Stimulated activated CD4-positive, alpha-beta T cell treated with anti-CD3 and anti-CD28 coated beads, Interleukin-15, amount 100 ng/mL, for 48 hours (primary cell): ENCODE measurements around the gene EIF4G2.
A peak's percentile ranks its signal among the peaks of the same experiment; 100 is the strongest.
"Not testable (repeated sequence)": the region's sequence is repeated elsewhere in the genome, so short reads cannot be mapped to it uniquely, and the experiment has no call there.

Experiments used
- DNase-seq, 2 donors: peaks; one replicate each; pipeline ENCODE4 v3.0.0-alpha.2; 2020; ENCODE audit warnings: low read depth in 2 of 2

The EIF4G2 gene

GRCh38 chr11:10808553-10809372 lies at the start of gene EIF4G2:
EIF4G2 (minus strand) TSS chr11:10808926.
- DNase-seq: peak; percentile 97

DNA sequence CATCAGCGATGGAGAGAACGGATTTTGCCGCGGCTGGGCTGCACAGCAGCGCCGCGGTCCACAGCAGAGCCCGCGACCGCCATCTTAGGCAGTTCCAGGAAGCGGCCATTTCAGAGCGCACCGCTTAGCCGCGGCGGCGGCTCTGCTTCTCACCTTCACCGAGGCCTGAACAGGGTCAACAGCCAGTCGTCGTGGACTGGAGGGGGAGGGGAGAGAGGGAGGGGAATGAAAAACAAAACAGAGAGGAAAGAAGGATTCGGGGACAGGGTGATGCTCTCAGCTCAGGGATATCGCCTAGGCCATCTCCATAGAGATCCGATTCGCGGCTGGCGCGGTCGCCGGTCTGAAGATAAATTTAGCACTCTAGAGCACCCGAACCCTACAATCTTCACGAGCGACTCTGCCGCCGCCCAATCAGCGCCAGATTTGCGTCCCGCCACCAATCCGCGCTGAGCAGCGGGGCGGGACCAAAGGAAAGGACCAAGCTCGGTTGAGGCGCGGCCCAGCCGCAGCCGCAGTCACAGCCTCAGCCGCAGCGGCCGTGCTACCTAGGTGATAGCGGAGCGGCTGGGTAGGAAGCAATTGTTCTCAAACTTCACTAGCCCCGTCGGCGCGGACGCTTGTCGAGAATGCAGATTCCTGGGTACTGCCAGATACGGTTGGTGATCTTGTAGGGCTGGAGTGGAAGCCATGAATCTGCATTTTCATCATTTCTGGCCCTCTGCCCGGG lies 49.1 kb upstream of the EIF4G2 start, which contains the start of gene ZBED5:
TSS of gene ZBED5 (minus strand) at position 345 of the 730 bp plus-strand sequence. CDS start 3,108 bp downstream, outside the sequence.
- peak; percentile 91 to 92 for DNase-seq

- no peak for DNase-seq
Observed at GRCh38 chr11:10857459-10857708, 48.7 kb upstream of the EIF4G2 start.

DNA sequence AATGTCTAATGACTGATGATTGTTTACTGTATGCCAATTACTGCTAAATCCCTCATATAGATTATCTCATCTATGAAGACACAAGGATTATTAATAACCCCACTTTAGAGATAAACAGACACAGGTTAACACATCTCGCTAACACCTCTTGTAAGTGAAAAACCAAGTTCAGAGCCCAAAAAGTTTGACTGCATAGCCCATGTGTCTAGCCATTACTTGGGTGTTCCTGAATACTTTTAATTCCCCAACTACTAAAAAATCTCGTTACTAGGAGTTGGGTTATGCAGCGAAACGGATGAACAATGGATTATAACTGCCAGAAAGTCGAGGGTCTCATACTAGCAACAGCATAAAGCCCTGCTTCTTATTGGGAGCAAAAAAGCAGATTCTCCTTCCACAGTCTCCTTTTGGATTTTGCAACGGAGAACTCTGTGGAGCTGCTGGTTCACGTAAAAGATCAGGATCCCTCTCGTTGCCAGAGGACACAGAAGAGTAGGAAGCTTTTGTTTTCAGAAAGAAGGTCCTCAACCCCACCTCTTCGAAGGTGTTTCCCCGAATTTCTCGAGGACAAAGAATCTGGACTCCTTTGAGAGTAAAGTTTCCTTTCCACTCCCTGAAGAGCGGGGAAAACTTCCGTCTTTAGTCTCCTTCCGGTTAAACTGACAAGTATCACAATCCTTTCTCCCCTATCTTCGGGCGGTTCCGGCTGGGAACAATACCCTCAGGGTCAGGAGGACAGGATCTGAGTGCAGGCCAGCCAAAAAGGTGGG lies 48.1 kb upstream of the EIF4G2 start:
- no peak for DNase-seq

DNA sequence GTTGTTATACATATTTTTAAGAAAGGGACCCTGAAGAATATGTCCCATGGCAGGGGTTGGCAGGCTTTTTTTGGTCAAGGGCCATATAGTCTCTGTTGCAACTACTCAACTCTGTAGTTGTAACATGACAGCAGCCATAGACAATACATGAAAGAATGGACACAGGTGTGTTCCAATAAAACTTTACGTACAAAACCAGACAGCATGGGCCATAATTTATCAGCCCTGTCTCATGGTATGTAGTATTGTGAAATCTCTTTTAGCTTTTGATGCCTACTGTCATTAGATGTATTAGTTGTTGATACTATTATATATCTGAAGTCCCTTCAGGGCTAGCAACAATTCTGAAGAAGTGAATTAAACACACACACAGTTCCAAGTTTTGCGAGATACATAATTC lies 46.6 kb upstream of the EIF4G2 start:
- DNase-seq: no peak

GRCh38 chr11:10847960-10848860 lies 39.5 kb upstream of the EIF4G2 start:
- DNase-seq: no peak

GRCh38 chr11:10846660-10847059 lies 37.9 kb upstream of the EIF4G2 start:
- no peak for DNase-seq

GRCh38 chr11:10845589-10845988 lies 36.9 kb upstream of the EIF4G2 start:
- DNase-seq: no peak

DNA sequence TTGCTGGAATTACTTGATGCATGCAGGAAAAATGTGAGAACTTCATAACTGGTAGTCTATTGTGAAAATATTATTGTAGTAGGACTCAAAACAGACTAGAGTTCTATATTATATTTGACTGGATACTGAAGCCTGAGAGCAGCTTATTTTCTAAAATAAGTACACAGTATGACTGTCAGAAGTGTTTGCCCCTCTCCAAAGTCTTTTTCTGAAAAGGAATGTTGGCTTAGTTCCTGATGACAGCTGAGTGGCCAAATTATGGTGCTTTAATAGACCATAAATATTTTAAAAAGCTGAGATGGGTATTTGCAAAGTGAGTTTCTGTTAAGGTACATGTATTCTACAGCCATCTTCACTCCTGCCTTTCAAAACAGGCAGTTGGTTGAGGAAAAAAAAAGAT lies 36.1 kb upstream of the EIF4G2 start:
- DNase-seq: no peak

DNA sequence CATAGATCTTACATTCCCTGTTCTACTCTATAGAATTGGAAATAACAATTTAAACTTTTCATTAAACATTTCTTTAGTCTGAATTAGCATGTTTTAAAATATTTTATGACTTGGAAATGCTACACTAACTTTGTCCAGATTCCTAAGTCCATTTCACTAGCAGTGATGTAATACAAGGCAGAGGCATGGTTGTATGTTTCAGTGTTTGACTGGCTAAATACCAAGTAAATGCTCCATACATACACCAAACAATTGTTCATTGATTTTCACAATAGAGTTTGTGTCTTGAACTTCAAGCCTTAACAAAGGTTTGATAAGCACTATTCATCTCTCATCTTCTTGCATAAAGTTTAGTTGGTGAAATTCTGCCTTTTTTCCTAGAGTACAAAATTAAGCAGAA lies 35.6 kb upstream of the EIF4G2 start:
- DNase-seq: no peak

GRCh38 chr11:10838881-10839280 lies 30.2 kb upstream of the EIF4G2 start:
- no peak for DNase-seq

DNA sequence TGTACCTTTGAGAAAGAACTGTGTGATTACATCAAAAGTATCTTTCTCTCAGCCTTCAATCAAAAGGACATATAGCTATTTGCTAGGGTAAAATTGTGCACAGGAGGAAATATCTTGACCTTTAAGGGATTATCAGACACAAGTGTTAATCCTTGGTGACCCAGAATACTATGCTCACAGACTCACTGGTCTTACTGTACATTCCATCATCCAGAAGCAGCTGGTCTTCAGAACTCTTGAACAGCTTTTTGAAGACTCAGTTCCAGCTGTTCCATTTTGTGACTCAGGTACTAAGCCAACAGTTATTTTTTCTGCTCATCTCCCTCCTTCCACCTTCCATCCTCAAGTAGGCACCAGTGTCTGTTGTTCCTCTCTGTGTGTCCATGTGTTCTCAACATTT lies 29.4 kb upstream of the EIF4G2 start:
- DNase-seq: no peak

DNA sequence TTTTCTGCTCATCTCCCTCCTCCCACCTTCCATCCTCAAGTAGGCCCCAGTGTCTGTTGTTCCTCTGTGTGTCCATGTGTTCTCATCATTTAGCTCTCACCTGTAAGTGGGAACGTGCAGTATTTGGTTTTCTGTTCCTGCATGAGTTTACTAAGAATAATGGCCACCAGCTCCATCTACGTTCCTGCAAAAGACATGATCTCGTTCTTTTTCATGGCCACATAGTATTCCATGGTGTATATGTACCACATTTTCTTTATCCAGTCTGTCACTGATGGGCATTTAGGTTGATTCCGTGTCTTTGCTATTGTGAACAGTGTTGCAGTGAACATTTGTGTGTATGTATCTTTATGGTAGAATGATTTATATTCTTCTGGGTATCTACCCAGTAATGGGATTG lies 28.2 kb upstream of the EIF4G2 start:
- not testable (repeated sequence) for DNase-seq

GRCh38 chr11:10829139-10829538 lies 20.4 kb upstream of the EIF4G2 start:
- no peak for DNase-seq

GRCh38 chr11:10828402-10828801 lies 19.7 kb upstream of the EIF4G2 start:
- DNase-seq: no peak

GRCh38 chr11:10824888-10825287 lies 16.2 kb upstream of the EIF4G2 start:
- no peak for DNase-seq

DNA sequence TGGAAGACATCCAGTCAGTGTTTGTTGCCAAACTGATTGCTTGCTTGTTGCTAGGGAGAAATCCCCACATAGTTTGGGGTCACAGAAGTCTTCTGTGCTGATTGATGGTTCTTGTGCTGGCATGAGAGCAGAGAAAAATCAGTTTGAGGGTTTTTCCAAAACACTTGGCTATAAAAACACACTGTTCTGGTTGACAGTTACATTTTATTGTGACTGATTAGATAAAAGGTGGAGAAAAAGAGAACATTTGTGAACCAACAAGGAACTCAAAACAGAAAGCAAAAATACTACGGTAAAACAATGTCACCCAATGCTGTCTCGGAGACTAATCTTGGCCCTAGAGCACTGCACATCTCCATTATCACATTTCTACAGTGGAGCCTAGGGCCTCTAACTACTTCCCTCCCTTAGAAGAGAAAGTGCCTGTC lies 14.4 kb upstream of the EIF4G2 start:
- no peak for DNase-seq

DNA sequence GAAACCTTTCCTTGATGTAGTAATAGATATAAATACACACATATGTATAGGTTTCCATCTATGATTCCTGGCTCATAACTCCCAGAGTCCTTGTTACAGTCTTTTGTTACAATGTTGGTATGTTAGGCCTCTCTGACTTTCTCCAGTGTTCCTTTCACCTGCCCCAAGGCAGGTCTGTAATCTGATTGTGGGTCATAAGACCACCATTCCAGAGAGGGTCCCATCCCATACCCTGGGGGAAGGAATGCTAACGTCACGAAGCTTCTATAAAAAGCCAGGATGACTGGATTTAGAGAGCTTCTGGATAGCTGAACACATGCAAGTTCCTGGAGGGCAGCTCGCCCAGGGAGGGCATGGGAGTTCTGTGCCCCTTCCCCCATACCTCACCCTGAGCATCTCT lies 13.8 kb upstream of the EIF4G2 start:
- not testable (repeated sequence) for DNase-seq

- DNase-seq: no peak
Observed at GRCh38 chr11:10818594-10818993, 9.9 kb upstream of the EIF4G2 start.

GRCh38 chr11:10813945-10814344 lies 5.2 kb upstream of the EIF4G2 start:
- no peak for DNase-seq

DNA sequence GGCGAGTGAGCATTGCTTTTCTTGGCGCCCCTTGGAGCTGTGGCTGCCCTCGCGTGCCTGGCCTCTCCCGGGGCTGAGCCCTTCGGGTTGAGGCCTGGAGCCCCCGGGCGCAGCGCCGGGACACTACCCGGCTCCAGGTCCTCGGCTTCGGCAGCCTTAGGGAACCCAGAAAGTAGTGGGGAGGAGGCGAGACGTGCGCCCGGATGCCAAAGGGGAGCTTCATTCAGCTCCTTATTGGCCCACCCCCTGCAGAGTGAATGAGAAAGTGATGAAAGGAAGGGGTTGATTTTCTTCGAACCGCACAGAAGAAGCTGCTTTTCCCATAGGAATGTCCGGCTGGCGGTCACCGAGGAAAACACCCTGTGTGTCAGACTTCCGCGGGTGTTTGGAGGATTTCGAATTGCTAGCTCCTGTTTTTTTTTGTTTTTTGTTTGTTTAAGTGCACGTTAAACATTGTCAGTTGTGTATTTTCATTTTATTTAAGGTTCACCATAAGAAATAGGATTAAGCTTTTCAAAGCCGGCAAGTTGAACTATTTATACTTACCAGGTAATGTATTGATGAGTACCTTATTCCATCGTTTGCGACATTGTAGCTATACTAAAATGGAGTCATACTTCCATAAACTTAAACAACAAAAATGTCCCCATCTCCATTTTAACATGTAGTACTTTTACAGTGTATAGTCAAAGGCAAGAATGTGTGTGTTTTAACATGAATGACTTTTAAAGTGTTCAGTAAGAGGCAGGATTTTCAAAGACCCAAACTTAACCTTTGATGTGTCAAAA lies 841 bp upstream of the EIF4G2 start:
- DNase-seq: no peak
